ENCODE data around the gene KCNG4. TPM values are rescaled to one million over a fixed set of nuclear protein-coding genes. Genes with fewer than 3 reads are reported as not detected.

KCNG4 gene
- total RNA-seq, 1 donor from 2014 or later = 0.17 TPM

DNA sequence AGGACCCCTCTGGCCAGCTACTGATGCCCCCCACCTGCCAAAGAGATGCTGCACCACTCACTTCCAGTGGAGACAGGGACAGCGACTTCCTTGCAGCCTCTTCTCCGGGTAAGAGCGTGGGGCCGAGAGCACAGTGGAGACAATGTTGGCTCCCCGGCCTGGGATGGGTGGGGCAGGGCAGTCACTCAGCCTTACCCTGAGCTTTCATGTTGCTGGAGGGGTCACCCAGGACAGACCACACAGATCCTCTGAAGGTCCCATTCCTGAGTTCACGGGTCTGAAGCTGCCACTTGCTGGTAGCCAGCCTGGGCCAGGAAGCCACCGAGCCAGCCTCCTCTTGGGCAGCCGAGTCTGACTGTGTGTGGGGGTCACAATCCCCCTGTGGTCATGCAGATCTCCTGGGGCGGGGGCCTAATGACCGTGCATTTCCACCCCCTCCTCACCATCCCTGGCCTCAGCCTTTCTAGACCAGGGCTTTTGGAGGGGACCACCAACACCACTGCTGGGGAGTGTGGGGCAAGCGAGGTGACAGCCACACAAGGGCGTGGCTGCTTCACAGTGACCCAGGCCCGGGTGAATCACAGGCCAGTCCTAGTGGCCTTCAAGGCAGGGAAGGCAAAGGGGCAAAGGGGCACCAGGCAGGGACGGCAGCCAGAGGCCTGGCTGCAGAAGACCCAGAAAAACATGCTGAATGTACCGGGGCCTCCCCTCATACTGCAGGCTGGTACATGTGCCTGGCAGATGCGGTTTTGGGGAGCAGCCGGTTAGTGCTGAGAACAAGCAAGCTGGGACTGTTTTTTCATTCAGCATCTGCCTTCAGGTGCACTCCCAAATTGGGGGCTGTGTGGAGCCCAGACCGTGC is 63.4 kb downstream of the KCNG4 start:
- H3K4me1 Mint-ChIP-seq (ENCODE audit: unreplicated experiment) = peaks cover 22% of the 10 kb centered on the region
- H3K4me3 Mint-ChIP-seq = no peak overlapping the region
- DNase-seq (ENCODE audit: extremely low spot score, unreplicated experiment) = no peak
- TF ChIP-seq, protein P1, sequence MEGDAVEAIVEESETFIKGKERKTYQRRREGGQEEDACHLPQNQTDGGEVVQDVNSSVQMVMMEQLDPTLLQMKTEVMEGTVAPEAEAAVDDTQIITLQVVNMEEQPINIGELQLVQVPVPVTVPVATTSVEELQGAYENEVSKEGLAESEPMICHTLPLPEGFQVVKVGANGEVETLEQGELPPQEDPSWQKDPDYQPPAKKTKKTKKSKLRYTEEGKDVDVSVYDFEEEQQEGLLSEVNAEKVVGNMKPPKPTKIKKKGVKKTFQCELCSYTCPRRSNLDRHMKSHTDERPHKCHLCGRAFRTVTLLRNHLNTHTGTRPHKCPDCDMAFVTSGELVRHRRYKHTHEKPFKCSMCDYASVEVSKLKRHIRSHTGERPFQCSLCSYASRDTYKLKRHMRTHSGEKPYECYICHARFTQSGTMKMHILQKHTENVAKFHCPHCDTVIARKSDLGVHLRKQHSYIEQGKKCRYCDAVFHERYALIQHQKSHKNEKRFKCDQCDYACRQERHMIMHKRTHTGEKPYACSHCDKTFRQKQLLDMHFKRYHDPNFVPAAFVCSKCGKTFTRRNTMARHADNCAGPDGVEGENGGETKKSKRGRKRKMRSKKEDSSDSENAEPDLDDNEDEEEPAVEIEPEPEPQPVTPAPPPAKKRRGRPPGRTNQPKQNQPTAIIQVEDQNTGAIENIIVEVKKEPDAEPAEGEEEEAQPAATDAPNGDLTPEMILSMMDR (conservative IDR thresholded peaks at IDR 0.05) = no peak
- H3K27me3 Mint-ChIP-seq = no peaks in the 10 kb centered on the region
- H3K27ac Mint-ChIP-seq = peak overlapping the region; percentile 64
- no peaks in the 10 kb centered on the region for H3K9me3 Mint-ChIP-seq
- no peaks in the 10 kb centered on the region for H3K36me3 Mint-ChIP-seq

DNA sequence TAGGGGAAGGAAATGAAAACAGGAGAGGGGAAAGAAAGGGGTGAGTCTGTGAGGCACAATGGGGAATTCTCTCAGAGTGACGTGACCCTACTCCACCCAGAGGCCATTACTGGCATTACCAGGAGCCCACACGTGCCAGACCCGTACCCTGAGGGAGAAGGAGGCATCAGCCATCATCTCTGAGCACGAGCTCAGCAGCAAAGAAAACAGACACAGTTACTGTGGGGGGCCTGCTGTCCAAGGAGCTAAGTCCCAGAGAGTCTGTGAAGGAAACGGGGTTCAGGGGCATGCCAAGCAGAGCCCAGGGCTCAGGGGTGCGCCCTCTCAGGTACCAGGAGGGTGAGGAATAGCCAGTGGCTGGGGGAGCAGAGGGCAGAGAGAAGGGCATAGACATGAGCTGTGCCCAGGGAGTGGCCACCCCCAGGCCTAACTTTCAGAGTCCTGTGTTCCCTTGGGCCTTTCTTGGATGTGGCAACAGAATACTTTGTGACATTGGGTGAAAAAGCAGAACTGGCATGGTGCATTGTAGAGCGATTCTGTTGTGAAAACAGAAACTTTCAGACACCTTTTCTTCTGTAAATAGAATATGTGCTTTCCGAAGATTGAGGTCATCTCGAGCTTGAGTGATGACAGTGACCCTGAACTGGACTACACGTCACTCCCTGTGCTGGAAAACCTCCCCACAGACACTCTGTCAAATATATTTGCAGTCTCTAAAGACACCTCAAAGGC is 64.3 kb downstream of the KCNG4 start:
- Mint-ChIP-seq H3K36me3 (no peaks in the 10 kb centered on the region), H3K27me3 (no peaks in the 10 kb centered on the region), H3K4me3 (peak overlapping the region; percentile 26), H3K4me1 (ENCODE audit: unreplicated experiment) (peaks cover 22% of the 10 kb centered on the region), H3K9me3 (no peaks in the 10 kb centered on the region), H3K27ac (peak overlapping the region; percentile 21)
- no peak for DNase-seq (ENCODE audit: extremely low spot score, unreplicated experiment)
- TF ChIP-seq, protein P1 (conservative IDR thresholded peaks at IDR 0.05) = peak; percentile 85

DNA sequence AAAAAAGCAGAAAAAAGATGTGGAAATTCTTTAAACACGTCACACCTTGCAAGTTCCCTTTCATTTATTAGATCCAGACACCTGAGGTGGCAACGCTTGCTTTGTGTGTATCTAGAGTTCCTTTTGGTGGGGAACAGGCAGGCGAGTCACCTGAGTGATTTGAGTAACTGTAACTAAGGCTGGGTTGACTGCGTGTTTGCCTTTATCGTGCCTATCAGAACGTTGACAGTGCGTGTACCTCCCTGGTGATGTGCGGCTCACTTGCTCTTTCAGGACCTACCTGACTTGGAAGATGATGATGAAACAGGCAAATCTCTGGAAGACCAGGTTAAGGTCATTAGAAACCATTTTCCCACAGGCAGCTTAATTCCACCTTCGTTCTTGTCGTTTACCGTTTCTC is 65.4 kb downstream of the KCNG4 start:
- no peaks in the 10 kb centered on the region for H3K36me3 Mint-ChIP-seq

DNA sequence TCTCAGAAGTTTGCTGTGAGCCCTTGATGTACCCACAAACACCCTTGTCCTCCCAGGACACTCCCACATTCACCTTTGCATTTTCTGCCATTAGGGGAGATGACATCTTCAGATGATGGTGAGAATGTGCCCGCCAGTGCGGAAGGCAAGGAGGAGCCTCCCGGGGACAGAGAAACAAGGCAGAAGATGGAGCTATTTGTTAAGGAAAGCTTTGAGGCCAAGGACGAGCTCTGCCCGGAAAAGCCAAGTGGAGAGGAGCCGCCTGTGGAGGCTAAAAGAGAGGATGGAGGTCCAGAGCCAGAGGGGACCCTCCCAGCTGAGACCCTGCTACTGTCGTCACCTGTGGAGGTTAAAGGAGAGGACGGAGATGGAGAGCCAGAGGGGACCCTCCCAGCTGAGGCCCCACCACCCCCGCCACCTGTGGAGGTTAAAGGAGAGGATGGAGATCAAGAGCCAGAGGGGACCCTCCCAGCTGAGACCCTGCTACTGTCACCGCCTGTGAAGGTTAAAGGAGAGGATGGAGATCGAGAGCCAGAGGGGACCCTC is 70.0 kb downstream of the KCNG4 start:
- H3K27me3 Mint-ChIP-seq = peaks cover 8% of the 10 kb centered on the region
- no peaks in the 10 kb centered on the region for H3K36me3 Mint-ChIP-seq
- H3K4me3 Mint-ChIP-seq = no peak overlapping the region
- no peak for DNase-seq (ENCODE audit: extremely low spot score, unreplicated experiment)
- TF ChIP-seq, protein P1 (conservative IDR thresholded peaks at IDR 0.05) = no peak
- H3K9me3 Mint-ChIP-seq = no peaks in the 10 kb centered on the region
- H3K4me1 Mint-ChIP-seq (ENCODE audit: unreplicated experiment) = peaks cover 4% of the 10 kb centered on the region
- no peak overlapping the region for H3K27ac Mint-ChIP-seq

More for the DNA sequence above, 65.4 kb downstream of the KCNG4 start:
- peaks cover 22% of the 10 kb centered on the region for H3K4me1 Mint-ChIP-seq (ENCODE audit: unreplicated experiment)
- DNase-seq (ENCODE audit: extremely low spot score, unreplicated experiment) = no peak
- no peaks in the 10 kb centered on the region for H3K9me3 Mint-ChIP-seq
- TF ChIP-seq, protein P1 (conservative IDR thresholded peaks at IDR 0.05) = no peak
- no peaks in the 10 kb centered on the region for H3K27me3 Mint-ChIP-seq
- no peak overlapping the region for H3K27ac Mint-ChIP-seq
- no peak overlapping the region for H3K4me3 Mint-ChIP-seq

Other genes with a start within 250 kb of the KCNG4 start
- not detected in 2 replicates for gene SLC38A8, start 197.2 kb downstream of the KCNG4 start, total RNA-seq (ENCODE audit: low replicate concordance)
- gene MBTPS1, start 123.1 kb downstream of the KCNG4 start, total RNA-seq (ENCODE audit: low replicate concordance) = 75.7 and 88.4 TPM in 2 replicates
- 22.9 and 36.4 TPM in 2 replicates for gene HSDL1, start 94.8 kb downstream of the KCNG4 start, total RNA-seq (ENCODE audit: low replicate concordance)
- gene DNAAF1, start 94.7 kb downstream of the KCNG4 start, total RNA-seq (ENCODE audit: low replicate concordance) = 0.67 and 3.2 TPM in 2 replicates
- 66.9 and 83.7 TPM in 2 replicates for gene TAF1C, start 53.0 kb downstream of the KCNG4 start, total RNA-seq (ENCODE audit: low replicate concordance)
- gene ADAD2, start 48.9 kb downstream of the KCNG4 start, total RNA-seq (ENCODE audit: low replicate concordance) = not detected in 2 replicates
- gene WFDC1, start 54.9 kb upstream of the KCNG4 start, total RNA-seq (ENCODE audit: low replicate concordance) = 0.95 and 2.0 TPM in 2 replicates
- gene ATP2C2, start 128.5 kb upstream of the KCNG4 start, total RNA-seq (ENCODE audit: low replicate concordance) = 12.2 and 19.3 TPM in 2 replicates

Measured in type B pancreatic cell (in vitro differentiated cells).